Measurements from ENCODE around the gene ENG.

DNA sequence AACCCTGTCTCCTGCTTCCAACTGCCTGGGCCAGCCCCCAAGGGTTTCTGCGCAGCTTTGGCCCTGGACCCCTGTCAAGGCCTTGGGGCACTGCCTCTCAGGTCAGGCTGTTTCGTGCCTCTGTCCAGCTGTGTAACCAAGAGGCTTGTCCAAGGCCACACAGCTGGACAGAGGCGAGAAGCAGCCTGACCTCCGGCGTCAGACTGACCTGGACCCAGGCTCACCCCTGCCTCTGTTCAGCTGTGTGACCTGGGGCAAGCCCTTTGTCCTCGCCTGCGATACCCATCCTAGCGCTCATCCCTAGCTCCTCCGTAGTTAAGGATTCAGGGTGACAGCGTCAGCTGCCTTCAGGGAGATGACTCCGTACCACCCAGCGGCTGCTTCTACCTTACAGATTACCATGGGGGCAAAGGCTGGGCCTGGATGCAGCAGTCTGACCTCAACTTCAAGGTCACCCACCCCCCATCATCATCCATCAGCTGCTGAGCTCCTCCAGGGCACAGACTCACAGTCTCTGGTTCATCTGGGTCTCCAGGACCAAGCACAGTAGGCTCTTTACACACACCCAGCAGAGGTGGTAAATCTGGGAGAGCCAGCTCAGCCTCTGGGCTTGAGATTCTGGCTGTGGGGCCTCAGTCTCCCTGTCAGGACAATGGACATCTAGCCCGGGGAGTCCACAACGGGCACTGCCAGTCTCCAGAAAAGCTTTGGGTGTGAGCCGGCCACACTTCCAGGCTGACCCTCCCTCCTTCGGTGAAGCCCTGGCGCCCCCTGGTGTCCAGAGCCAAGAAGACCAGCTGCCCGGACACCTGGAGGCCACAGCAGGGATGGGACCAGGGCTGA, 15.1 kb upstream of the ENG start:
- peak; percentile 94 for TF ChIP-seq CTCF (IDR thresholded peaks at IDR 0.05)
- no peak for TF ChIP-seq ZFX (IDR thresholded peaks at IDR 0.05; ENCODE audit: borderline replicate concordance)
